Small intestine (tissue), 7 donors: ENCODE data around the gene SLC7A8. TPM values are rescaled to one million over a fixed set of nuclear protein-coding genes. Genes with fewer than 3 reads are reported as not detected.
A peak's percentile ranks its signal among the peaks of the same experiment; 100 is the strongest.

Source experiments
- DNase-seq, 2 donors: peaks; one replicate each; pipeline versions ENCODE4 v3.0.0 to v3.0.0-alpha.2; 2013
- FAIRE-seq: peaks from 2 replicates; lab custom pipeline; 2012; peaks lifted over from hg19 to GRCh38; lab: Jason Lieb, UNC
- H3K27ac ChIP-seq, 3 donors: one replicate each; pipeline ENCODE4 v1.5.1; 2013; ENCODE audit warnings: low read length in 2 of 3, mild to moderate bottlenecking in 2 of 3, control low read depth in 1 of 3, inconsistent platforms in 1 of 3, low read depth in 1 of 3, moderate library complexity in 1 of 3
- H3K27me3 ChIP-seq, 3 donors: one replicate each; pipeline ENCODE4 v1.6.1; 2013; ENCODE audit warnings: low read length in 3 of 3, inconsistent platforms in 1 of 3; ENCODE audit not compliant: control insufficient read depth in 3 of 3, insufficient read depth in 3 of 3
- H3K36me3 ChIP-seq, 3 donors: one replicate each; pipeline ENCODE4 v1.6.1; 2013; ENCODE audit warnings: low read length in 3 of 3, inconsistent platforms in 1 of 3, low read depth in 1 of 3, mild to moderate bottlenecking in 1 of 3, moderate library complexity in 1 of 3; ENCODE audit not compliant: control insufficient read depth in 3 of 3, insufficient read depth in 2 of 3
- H3K4me1 ChIP-seq, 3 donors: one replicate each; pipeline ENCODE4 v1.6.1; 2013; ENCODE audit warnings: low read length in 2 of 3, inconsistent platforms in 1 of 3, low read depth in 1 of 3, mild to moderate bottlenecking in 1 of 3, moderate library complexity in 1 of 3; ENCODE audit not compliant: control insufficient read depth in 3 of 3, insufficient read depth in 2 of 3
- H3K4me3 ChIP-seq, 3 donors: one replicate each; pipeline ENCODE4 v1.5.1; 2013; ENCODE audit warnings: low read length in 3 of 3, control low read depth in 1 of 3, inconsistent platforms in 1 of 3, low read depth in 1 of 3, mild to moderate bottlenecking in 1 of 3, moderate library complexity in 1 of 3
- H3K9me3 ChIP-seq, 2 donors: one replicate each; pipeline ENCODE4 v1.6.1; 2013; ENCODE audit warnings: low read depth in 1 of 2, low read length in 1 of 2; ENCODE audit not compliant: control insufficient read depth in 2 of 2, insufficient read depth in 1 of 2
- WGBS, 3 donors: extraction: QIAGEN DNeasy Blood & Tissue Kit; methylation state at CpG; one replicate each; pipeline ENCODE4 v1.1.7; 2013; 5-methylcytosine and 5-hydroxymethylcytosine counted together
- polyA plus RNA-seq, 4 donors: library from polyadenylated mRNA; stranded (reverse) in 3 of 4; unstranded in 1 of 4; fragments of 200-250 nt in 3 of 4; fragments of 120-200 nt in 1 of 4; gene quantifications; one replicate each; pipeline versions ENCODE4 v1.2.1 to v1.2.3, GENCODE V29; 2013
- donor health status: healthy with polysubstance abuse.
- donor health status: control.
- donor health status: control.
- donor health status: Bipolar disorder and iron deficiency.
- donor health status: healthy.

The SLC7A8 gene
- polyA plus RNA-seq, 4 donors: 11.3 to 69.2 (median 39.9) TPM

DNA sequence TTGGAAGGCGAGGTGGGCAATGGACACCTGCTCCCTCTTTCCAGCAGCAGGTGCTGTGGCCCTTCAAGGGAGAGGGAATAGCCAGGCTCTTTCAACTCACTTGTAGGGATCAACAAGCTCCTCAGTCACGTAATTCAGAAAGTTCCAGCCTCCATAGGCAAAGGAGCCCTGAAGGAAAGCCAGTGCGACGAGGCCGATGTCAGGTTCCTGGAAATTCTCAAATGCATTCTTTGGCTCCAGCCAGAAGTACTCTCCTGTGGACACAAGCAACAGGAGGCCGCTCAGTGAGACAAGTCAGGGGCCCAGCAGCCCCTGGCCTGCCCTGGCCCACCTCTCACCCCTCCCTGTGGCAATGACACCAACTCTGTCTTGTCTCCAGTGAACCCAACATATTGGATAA, 43.1 kb downstream of the SLC7A8 start:
- Histone ChIP-seq H3K36me3 (peaks cover 0 to 70% (median 0%) of the 10 kb centered on the region in 3 donors), H3K4me3 (no peak overlapping the region), H3K27me3 (no peaks in the 10 kb centered on the region), H3K27ac (no peak overlapping the region), H3K9me3 (no peaks in the 10 kb centered on the region), H3K4me1 (peaks cover 0 to 10% (median 0%) of the 10 kb centered on the region in 3 donors)
- 87 to 92% (median 87%) methylated on average over 6 of the region's 6 CpGs for WGBS, 3 donors
- FAIRE-seq (no peak), DNase-seq (no peak)

DNA sequence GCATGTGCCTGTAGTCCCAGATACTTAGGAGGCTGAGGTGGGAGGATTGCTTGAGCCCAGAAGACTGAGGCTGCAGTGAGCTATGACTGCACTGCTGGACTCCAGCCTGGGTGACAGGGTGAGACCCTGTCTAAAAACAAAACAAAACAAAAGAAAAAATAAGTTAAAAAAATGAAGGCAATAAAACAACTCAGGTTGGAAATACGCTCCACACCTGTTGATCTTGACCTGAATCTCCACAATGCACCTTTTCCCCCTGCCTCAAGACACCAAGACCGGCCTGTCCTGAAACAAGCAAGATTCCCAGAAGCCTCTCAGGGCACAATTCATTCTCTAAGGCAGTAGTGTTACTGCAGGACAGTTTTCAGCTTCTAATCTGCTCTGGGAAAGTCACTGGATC, 43.6 kb downstream of the SLC7A8 start:
- no peak overlapping the region for H3K4me3 ChIP-seq
- no peaks in the 10 kb centered on the region for H3K9me3 ChIP-seq
- H3K4me1 ChIP-seq: peaks cover 0 to 9% (median 0%) of the 10 kb centered on the region in 3 donors
- DNase-seq (no peak), FAIRE-seq (no peak)
- no peaks in the 10 kb centered on the region for H3K27me3 ChIP-seq
- no peak overlapping the region for H3K27ac ChIP-seq
- 93 to 98% (median 96%) methylated on average over 2 of the region's 2 CpGs for WGBS, 3 donors
- H3K36me3 ChIP-seq: peaks cover 0 to 66% (median 0%) of the 10 kb centered on the region in 3 donors

DNA sequence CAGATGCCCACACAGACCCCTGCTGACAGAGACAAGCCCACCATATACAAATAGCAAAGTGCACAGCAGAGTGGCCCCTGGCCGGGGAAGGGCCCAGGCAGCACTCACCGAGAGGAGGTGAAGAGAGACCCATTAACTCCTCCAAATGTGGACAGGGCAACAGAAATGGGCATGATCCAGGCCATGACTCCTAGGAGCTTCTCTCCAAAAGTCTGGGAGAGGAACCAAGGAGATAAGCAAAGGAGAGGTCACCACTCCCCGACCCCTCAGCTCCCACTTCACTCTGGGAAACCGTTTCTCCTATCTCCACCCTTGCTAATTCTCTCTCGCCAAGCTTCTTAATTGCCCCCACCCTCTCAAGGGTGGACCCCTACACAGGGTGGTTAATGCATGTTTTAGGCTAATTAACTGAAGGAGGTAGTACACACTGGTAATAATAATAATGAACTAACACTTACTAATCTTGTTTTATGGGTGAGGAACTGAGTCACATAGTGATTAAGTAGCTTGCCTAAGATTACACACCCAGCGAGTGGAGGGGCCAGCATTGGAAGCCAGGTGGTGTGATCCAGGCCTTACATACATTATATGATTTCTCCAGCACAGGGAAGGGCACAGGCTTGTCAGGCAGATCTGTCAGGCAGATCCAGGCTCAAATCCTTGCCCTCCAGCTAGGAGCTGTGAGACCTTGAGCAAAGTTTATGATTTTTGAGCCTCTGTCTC, 45.5 kb downstream of the SLC7A8 start:
- FAIRE-seq (no peak), DNase-seq (peak; percentile 24 to 82)
- no peaks in the 10 kb centered on the region for H3K27me3 ChIP-seq
- H3K27ac ChIP-seq: peak overlapping the region in 1 of 3 donors; percentile 25
- WGBS, 3 donors: 44 to 73% (median 68%) methylated on average over 6 of the region's 6 CpGs
- H3K4me1 ChIP-seq: peaks cover 0 to 9% (median 0%) of the 10 kb centered on the region in 3 donors
- H3K36me3 ChIP-seq: peaks cover 0 to 64% (median 0%) of the 10 kb centered on the region in 3 donors
- no peaks in the 10 kb centered on the region for H3K9me3 ChIP-seq
- H3K4me3 ChIP-seq: no peak overlapping the region

DNA sequence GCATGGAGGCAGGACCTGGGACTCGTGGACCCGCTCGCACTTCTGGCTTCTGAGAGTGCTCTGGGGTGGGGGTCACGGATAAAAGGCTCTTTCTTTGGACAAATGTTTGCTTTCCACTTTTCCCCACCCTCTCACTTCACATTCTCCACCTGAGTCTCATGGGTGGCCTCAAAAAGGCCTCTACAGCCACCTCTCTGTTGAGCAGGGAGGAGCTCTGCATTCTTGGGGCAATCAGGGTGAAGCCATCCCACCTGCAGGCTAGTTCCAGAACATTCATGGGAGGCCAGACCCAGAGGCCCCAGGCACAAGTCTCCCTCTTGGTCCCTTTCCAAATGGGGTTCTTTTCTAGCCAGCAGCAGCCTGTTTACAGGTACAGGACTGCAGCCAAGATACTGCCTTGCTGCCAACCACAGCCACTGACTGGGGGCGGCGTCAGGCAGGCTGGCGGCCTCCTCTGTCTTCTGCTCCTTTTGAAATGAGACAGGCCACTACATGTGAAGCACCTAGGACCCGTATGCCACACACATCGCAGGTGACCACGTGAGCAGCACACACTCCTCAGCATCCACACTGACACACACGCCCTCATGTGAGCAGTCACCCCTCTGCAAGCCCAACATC, 46.2 kb downstream of the SLC7A8 start:
- Histone ChIP-seq H3K9me3 (no peaks in the 10 kb centered on the region), H3K27me3 (no peaks in the 10 kb centered on the region), H3K27ac (no peak overlapping the region), H3K4me1 (peaks cover 0 to 9% (median 0%) of the 10 kb centered on the region in 3 donors), H3K4me3 (no peak overlapping the region), H3K36me3 (peaks cover 0 to 60% (median 0%) of the 10 kb centered on the region in 3 donors)
- no peak for FAIRE-seq
- no peak for DNase-seq
- WGBS, 3 donors: 86 to 90% (median 89%) methylated on average over 11 of the region's 11 CpGs

DNA sequence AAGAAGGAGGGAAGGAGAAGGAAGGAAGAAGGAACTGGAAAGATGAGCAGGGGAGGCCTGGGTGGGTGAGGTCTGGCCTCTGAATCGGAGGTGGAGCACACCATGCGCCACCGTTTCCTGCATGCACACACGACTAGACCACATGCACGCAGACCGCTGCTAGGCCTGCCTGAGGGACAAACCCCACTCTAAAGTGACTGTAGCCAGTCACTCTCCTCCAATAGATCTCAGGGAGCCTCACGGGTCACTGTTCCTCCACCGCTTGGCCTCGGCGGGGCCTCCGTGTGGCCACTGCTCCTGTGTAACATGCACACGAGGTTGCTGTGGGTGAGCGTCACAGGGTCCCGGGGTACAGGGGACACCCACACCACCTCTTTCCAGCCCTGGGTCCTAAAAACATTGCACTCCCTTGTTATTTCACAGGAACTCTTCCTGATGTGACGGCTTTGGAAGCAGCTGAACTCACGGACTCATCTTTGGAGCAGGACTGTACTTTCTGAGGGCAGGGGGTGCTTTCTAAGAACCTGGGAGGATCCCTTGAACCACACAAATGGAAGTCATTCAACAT, 46.8 kb downstream of the SLC7A8 start:
- DNase-seq (no peak), FAIRE-seq (no peak)
- peaks cover 0 to 9% (median 0%) of the 10 kb centered on the region in 3 donors for H3K4me1 ChIP-seq
- no peaks in the 10 kb centered on the region for H3K27me3 ChIP-seq
- no peak overlapping the region for H3K4me3 ChIP-seq
- 91 to 93% (median 92%) methylated on average over 16 of the region's 16 CpGs for WGBS, 3 donors
- no peaks in the 10 kb centered on the region for H3K9me3 ChIP-seq
- H3K27ac ChIP-seq: no peak overlapping the region
- peaks cover 0 to 61% (median 0%) of the 10 kb centered on the region in 3 donors for H3K36me3 ChIP-seq

DNA sequence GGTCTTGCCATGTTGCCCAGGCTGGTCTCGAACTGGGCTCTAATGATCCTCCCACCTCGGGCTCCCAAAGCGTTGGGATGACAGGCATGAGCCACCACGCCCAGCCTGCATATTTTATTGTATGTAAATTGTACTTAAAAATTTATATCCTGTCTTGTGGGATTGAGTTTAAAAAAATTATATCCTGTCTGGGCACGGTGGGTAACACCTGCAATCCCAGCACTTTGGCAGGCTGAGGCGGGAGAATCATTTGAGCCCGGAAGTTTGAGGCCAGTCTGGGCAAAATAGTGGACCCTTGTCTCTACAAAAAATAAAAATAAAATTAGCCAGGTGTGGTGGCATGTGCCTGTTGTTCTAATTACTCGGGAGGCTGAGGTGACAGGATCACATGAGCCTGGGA, 50.5 kb downstream of the SLC7A8 start:
- no peak overlapping the region for H3K27ac ChIP-seq
- WGBS, 3 donors: 75 to 86% (median 80%) methylated on average over 8 of the region's 8 CpGs

DNA sequence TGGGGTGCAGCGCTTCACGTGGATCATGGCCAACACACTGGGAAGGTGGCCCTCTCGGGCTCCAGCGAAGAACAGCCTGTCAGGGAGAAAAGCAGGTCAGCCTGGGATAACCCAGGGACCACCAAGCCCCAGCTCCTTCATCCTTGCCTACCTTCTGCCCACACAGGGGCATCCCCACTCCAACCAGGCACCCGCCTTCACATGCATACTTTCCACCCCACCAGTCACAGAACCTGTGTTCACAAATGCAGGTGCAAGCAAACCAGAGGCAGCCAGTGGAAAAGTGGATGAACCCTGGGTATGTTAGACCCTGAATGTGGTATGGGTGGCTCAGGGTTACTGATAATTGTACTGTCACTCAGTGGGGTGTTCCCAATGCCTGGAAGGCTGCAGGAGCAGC, 52.0 kb downstream of the SLC7A8 start:
- Histone ChIP-seq H3K27ac (no peak overlapping the region), H3K27me3 (no peaks in the 10 kb centered on the region), H3K4me1 (no peaks in the 10 kb centered on the region), H3K36me3 (peaks cover 4 to 51% (median 4%) of the 10 kb centered on the region in 3 donors), H3K4me3 (no peak overlapping the region), H3K9me3 (no peaks in the 10 kb centered on the region)
- DNase-seq (no peak), FAIRE-seq (no peak)
- 86 to 94% (median 92%) methylated on average over 4 to 5 of the region's 5 CpGs for WGBS, 3 donors

More for the DNA sequence above, 50.5 kb downstream of the SLC7A8 start:
- Histone ChIP-seq H3K4me1 (no peaks in the 10 kb centered on the region), H3K9me3 (no peaks in the 10 kb centered on the region), H3K36me3 (peaks cover 2 to 51% (median 4%) of the 10 kb centered on the region in 3 donors), H3K4me3 (no peak overlapping the region), H3K27me3 (no peaks in the 10 kb centered on the region)
- no peak for FAIRE-seq
- no peak for DNase-seq

DNA sequence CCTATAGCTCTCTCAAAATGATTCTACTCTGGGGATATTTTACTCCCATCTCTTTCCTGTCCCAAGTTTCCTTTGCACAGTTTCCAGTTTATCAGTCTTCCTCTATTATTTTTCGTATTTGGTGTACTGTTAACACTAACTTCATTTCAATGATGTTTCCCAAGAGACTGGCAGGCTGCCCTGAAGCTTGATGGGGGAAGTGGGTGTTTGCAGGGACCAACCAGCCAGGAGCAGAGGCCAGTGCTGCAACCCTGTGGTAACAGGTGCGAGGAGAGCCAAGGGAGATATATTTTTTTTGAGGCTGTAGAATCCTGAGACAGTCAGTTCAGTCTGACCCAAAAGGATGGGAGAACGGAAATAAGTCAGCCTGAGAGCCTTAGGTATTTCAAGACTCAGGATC, 52.6 kb downstream of the SLC7A8 start:
- Histone ChIP-seq H3K4me3 (no peak overlapping the region), H3K27ac (no peak overlapping the region), H3K27me3 (no peaks in the 10 kb centered on the region), H3K4me1 (no peaks in the 10 kb centered on the region), H3K36me3 (peaks cover 4 to 52% (median 4%) of the 10 kb centered on the region in 3 donors), H3K9me3 (no peaks in the 10 kb centered on the region)
- FAIRE-seq: no peak
- no peak for DNase-seq
- WGBS, 3 donors: 68 to 86% (median 79%) methylated on average over 3 of the region's 3 CpGs
